ENCODE data around the gene UGT8. TPM values are rescaled to one million over a fixed set of nuclear protein-coding genes. Genes with fewer than 3 reads are reported as not detected.

Gene UGT8
- total RNA-seq, 2 experiments from 2014 or later: 0.11 TPM; not detected in 1

- CTCF ChIA-PET: interaction anchor here (1.6 kb wide), 1 partner anchor 10 kb away, joined by 4 read pairs; no protein-coding TSS in a partner anchor
- POLR2A ChIA-PET: no interaction called here
These were observed 43.7 kb downstream of the UGT8 start for GRCh38 chr4:114642173-114642780.

DNA sequence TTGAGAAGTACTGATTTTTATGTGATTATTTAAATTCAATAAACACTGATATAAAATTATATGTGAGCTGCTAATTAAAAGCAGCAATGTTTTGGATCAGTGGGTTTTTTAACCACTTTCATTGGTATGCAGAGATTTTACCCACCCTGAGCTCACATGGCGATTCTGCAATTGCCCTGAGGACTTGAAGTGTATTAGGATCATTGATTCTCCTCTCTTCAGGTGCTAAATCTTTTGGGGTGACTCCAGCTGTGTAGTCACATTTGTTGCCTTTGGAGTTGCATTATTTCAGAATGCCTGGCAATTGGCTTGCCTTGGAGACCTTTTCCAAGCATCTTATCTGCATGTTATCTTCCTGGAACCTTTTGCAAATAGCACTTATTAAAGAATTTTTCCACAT, 51.3 kb downstream of the UGT8 start:
- Histone ChIP-seq H3K4me3 (ENCODE audit: low read length) (no peak overlapping the region), H3K9me3 (ENCODE audit: control insufficient read depth in 1 of 2, insufficient read depth in 1 of 2, low read length in 2 of 2) (no peaks in the 10 kb centered on the region), H3K27ac (ENCODE audit: low read depth in 1 of 2, low read length in 2 of 2) (no peak overlapping the region), H3K4me1 (ENCODE audit: insufficient read depth, low read length) (no peaks in the 10 kb centered on the region), H3K36me3 (ENCODE audit: insufficient read depth, low read length) (no peaks in the 10 kb centered on the region), H3K27me3 (ENCODE audit: control insufficient read depth in 1 of 2, insufficient read depth in 2 of 2, low read length in 2 of 2) (no peaks in the 10 kb centered on the region)
- Mint-ChIP-seq H3K36me3 (ENCODE audit: low read depth) (no peaks in the 10 kb centered on the region), H3K27ac (no peak overlapping the region), H3K4me1 (ENCODE audit: low read depth) (no peaks in the 10 kb centered on the region), H3K27me3 (peaks cover 6% of the 10 kb centered on the region), H3K9me3 (no peaks in the 10 kb centered on the region), H3K4me3 (no peak overlapping the region)
- intact Hi-C loops (cut with DNase I, micrococcal nuclease): no loop called here
- TF ChIP-seq CTCF (IDR thresholded peaks at IDR 0.05): no peak
- POLR2A ChIA-PET: no interaction called here
- ATAC-seq (ENCODE audit: poor library complexity) (no peak), DNase-seq (no peak)
- CTCF ChIA-PET: interaction anchor here (0.7 to 1.1 kb wide), 2 partner anchors 14 to 1334 kb away, joined by 3 read pairs; no protein-coding TSS in a partner anchor

More at GRCh38 chr4:114642173-114642780, 43.7 kb downstream of the UGT8 start:
- H3K36me3 Mint-ChIP-seq (ENCODE audit: low read depth): no peaks in the 10 kb centered on the region
- H3K4me1 Mint-ChIP-seq (ENCODE audit: low read depth): no peaks in the 10 kb centered on the region
- DNase-seq: no peak
- no peak for TF ChIP-seq CTCF (IDR thresholded peaks at IDR 0.05)
- H3K27me3 ChIP-seq (ENCODE audit: control insufficient read depth in 1 of 2, insufficient read depth in 2 of 2, low read length in 2 of 2): no peaks in the 10 kb centered on the region
- no peak overlapping the region for H3K27ac Mint-ChIP-seq
- H3K9me3 ChIP-seq (ENCODE audit: control insufficient read depth in 1 of 2, insufficient read depth in 1 of 2, low read length in 2 of 2): no peaks in the 10 kb centered on the region
- H3K9me3 Mint-ChIP-seq: no peaks in the 10 kb centered on the region
- H3K27ac ChIP-seq (ENCODE audit: low read depth in 1 of 2, low read length in 2 of 2): no peak overlapping the region
- no peak for ATAC-seq (ENCODE audit: poor library complexity)
- peaks cover 3% of the 10 kb centered on the region for H3K27me3 Mint-ChIP-seq
- no peak overlapping the region for H3K4me3 Mint-ChIP-seq
- H3K36me3 ChIP-seq (ENCODE audit: insufficient read depth, low read length): no peaks in the 10 kb centered on the region
- H3K4me1 ChIP-seq (ENCODE audit: insufficient read depth, low read length): no peaks in the 10 kb centered on the region
- H3K4me3 ChIP-seq (ENCODE audit: low read length): no peak overlapping the region
- intact Hi-C loops (cut with DNase I, micrococcal nuclease): no loop called here

DNA sequence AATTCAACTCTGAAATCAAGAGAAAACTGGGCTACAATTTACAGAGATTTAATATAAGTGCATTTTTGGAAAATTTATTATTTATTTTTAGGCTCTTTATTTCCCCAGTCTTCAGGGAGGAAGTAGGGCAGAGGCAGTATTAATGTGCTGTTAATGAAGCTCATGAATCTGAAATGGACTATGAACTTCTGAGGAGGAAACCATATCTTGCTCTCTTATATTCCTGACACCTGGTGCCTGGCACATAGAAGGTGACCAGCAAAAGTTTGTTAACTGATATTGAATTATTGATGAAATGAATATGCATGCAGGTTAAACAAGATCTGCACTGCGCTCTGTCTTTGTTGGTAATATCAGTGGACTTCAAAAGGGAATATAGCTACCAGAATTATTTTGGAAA, 55.1 kb downstream of the UGT8 start:
- peaks cover 10% of the 10 kb centered on the region for H3K27me3 Mint-ChIP-seq
- ChIA-PET POLR2A (no interaction called here), CTCF (no interaction called here)
- Histone ChIP-seq H3K4me1 (ENCODE audit: insufficient read depth, low read length) (no peaks in the 10 kb centered on the region), H3K4me3 (ENCODE audit: low read length) (no peak overlapping the region), H3K36me3 (ENCODE audit: insufficient read depth, low read length) (no peaks in the 10 kb centered on the region), H3K27me3 (ENCODE audit: control insufficient read depth in 1 of 2, insufficient read depth in 2 of 2, low read length in 2 of 2) (peaks cover 0 to 6% of the 10 kb centered on the region in 2 experiments), H3K9me3 (ENCODE audit: control insufficient read depth in 1 of 2, insufficient read depth in 1 of 2, low read length in 2 of 2) (no peaks in the 10 kb centered on the region), H3K27ac (ENCODE audit: low read depth in 1 of 2, low read length in 2 of 2) (no peak overlapping the region)
- no peaks in the 10 kb centered on the region for H3K36me3 Mint-ChIP-seq (ENCODE audit: low read depth)
- H3K27ac Mint-ChIP-seq: no peak overlapping the region
- no peak overlapping the region for H3K4me3 Mint-ChIP-seq
- no peaks in the 10 kb centered on the region for H3K4me1 Mint-ChIP-seq (ENCODE audit: low read depth)
- TF ChIP-seq CTCF (IDR thresholded peaks at IDR 0.05): no peak
- ATAC-seq (ENCODE audit: poor library complexity) (no peak), DNase-seq (no peak)
- no peaks in the 10 kb centered on the region for H3K9me3 Mint-ChIP-seq
- intact Hi-C loops (cut with DNase I, micrococcal nuclease): no loop called here
